Left ventricle myocardium inferior (tissue), 1 donor: ENCODE data around the gene C10orf71. TPM values are rescaled to one million over a fixed set of nuclear protein-coding genes. Genes with fewer than 3 reads are reported as not detected.

Experiments
- DNase-seq: peaks from one replicate; pipeline ENCODE4 v3.0.0-alpha.2; 2020
- H3K27ac ChIP-seq: fragments of 200-600 bp; replicated peaks from 2 replicates; pipeline ENCODE4 v1.8.0; 2021
- H3K27me3 ChIP-seq: fragments of 200-600 bp; 2 replicates; pipeline ENCODE4 v1.8.0; 2021; ENCODE audit warnings: low read depth
- H3K36me3 ChIP-seq: fragments of 200-600 bp; 2 replicates; pipeline ENCODE4 v1.8.0; 2021
- H3K4me1 ChIP-seq: fragments of 200-600 bp; 2 replicates; pipeline ENCODE4 v1.8.0; 2021
- H3K4me3 ChIP-seq: fragments of 200-600 bp; 2 replicates; pipeline ENCODE4 v1.8.0; 2021; ENCODE audit warnings: mild to moderate bottlenecking, moderate library complexity
- H3K9me3 ChIP-seq: fragments of 200-600 bp; replicated peaks from 2 replicates; pipeline ENCODE4 v1.8.0; 2021
- intact Hi-C: fragments of 100-400 bp; cut with micrococcal nuclease; formaldehyde crosslinking; loops from one replicate; pipeline ENCODE4 v1.11.0; 2022
- total RNA-seq: library from RNA; stranded (reverse); fragmentation: NEBNext Ultra II Directional; extraction: Animal tissue kit (Norgen Biotek cat#: 25700); gene quantifications from one replicate; pipeline ENCODE4 v1.2.1, GENCODE V29; 2021
- TF ChIP-seq, protein P1 (sequence below): fragments of 200-600 bp; IDR thresholded peaks from 2 replicates; pipeline ENCODE4 v1.8.0; 2021; ENCODE audit warnings: antibody characterized with exemption, mild to moderate bottlenecking, borderline replicate concordance
- donor health status: DM: no; HTN: yes; CAD: no; lungs with severe emphysema.

The C10orf71 gene
- total RNA-seq, 1 donor from 2014 or later: 136 TPM

GRCh38 chr10:49301302-49301701 lies 2.3 kb downstream of the C10orf71 start:
- TF ChIP-seq, protein P1, sequence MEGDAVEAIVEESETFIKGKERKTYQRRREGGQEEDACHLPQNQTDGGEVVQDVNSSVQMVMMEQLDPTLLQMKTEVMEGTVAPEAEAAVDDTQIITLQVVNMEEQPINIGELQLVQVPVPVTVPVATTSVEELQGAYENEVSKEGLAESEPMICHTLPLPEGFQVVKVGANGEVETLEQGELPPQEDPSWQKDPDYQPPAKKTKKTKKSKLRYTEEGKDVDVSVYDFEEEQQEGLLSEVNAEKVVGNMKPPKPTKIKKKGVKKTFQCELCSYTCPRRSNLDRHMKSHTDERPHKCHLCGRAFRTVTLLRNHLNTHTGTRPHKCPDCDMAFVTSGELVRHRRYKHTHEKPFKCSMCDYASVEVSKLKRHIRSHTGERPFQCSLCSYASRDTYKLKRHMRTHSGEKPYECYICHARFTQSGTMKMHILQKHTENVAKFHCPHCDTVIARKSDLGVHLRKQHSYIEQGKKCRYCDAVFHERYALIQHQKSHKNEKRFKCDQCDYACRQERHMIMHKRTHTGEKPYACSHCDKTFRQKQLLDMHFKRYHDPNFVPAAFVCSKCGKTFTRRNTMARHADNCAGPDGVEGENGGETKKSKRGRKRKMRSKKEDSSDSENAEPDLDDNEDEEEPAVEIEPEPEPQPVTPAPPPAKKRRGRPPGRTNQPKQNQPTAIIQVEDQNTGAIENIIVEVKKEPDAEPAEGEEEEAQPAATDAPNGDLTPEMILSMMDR: no peak
- Histone ChIP-seq H3K9me3 (no peaks in the 10 kb centered on the region), H3K4me1 (peaks cover 98% of the 10 kb centered on the region), H3K27me3 (no peaks in the 10 kb centered on the region), H3K27ac (peak overlapping the region; percentile 96), H3K4me3 (peak overlapping the region; percentile 73), H3K36me3 (no peaks in the 10 kb centered on the region)
- no peak for DNase-seq
- intact Hi-C loops: no loop called here

DNA sequence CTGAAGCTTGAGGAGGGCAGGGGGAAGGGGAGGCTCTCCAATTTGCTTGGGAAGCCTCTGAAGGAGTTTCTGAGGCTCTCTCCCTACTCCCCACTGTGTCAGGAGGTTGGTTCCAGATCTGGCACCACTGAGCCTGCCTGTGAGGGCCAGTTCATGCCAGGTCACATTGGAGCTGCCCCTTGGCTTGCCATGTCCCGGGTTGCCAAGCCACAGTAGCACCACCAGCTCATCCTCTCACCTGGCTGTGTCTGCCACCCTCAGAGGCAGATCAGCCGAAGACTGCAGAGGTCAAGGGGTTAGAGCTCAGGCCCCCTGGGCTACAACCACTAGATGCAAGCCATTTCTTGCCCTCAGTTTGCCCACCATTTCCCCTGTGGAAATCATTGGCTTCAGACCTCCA lies 3.1 kb downstream of the C10orf71 start:
- no peak for DNase-seq
- Histone ChIP-seq H3K4me3 (peak overlapping the region; percentile 73), H3K4me1 (peaks cover 99% of the 10 kb centered on the region), H3K9me3 (no peaks in the 10 kb centered on the region), H3K27me3 (no peaks in the 10 kb centered on the region), H3K36me3 (no peaks in the 10 kb centered on the region), H3K27ac (peak overlapping the region; percentile 96)
- intact Hi-C loops: no loop called here
- TF ChIP-seq, protein P1: no peak

DNA sequence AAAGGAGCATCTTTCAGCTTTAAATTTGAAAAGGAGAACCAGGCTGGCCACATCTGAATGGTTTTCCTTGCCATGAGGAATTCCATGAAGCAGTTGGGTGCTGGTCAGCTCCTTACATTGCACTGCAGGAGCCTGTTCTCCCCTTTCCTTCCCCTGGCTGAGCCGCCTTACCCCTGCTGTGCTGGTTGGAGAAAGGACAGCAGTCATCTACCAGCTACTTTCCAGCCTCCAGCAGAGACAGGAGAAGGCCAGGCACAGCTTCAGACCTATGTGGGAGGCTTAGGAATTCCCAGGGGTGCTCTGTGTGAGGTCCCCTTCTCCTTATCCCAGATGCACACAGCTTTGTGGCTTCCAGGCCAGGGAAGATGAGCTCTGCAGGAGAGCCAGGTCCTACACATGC lies 4.7 kb downstream of the C10orf71 start:
- Histone ChIP-seq H3K9me3 (no peaks in the 10 kb centered on the region), H3K4me3 (peak overlapping the region; percentile 73), H3K36me3 (no peaks in the 10 kb centered on the region), H3K27me3 (no peaks in the 10 kb centered on the region), H3K27ac (peak overlapping the region; percentile 96), H3K4me1 (peaks cover 87% of the 10 kb centered on the region)
- no peak for DNase-seq
- intact Hi-C loops: no loop called here
- TF ChIP-seq, protein P1: no peak

DNA sequence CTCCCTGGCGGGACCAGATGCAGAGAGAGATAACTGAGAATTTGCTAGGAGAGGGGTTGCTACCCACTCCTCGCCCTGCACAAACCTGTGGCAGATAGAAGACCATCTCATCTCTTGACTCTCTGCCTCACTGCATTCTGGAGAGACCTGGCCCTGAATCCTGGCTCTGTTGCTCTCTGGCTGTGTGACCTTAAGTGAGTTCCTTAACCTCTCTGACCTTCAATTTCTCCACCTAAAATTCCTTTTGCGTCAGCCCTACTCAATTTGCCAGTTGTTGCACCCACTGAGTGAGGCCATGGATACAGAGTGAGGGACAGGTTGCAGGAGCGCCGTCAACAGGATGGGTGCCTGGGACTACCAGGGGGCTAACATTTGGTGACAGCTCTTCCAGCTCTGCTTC lies 5.2 kb downstream of the C10orf71 start:
- Histone ChIP-seq H3K36me3 (peaks cover 4% of the 10 kb centered on the region), H3K9me3 (no peaks in the 10 kb centered on the region), H3K27me3 (no peaks in the 10 kb centered on the region), H3K4me3 (peak overlapping the region; percentile 73), H3K27ac (peak overlapping the region; percentile 96), H3K4me1 (peaks cover 83% of the 10 kb centered on the region)
- intact Hi-C loops: no loop called here
- DNase-seq: no peak
- TF ChIP-seq, protein P1: no peak

- H3K27ac ChIP-seq: no peak overlapping the region
- peaks cover 67% of the 10 kb centered on the region for H3K4me1 ChIP-seq
- TF ChIP-seq, protein P1: no peak
- peaks cover 4% of the 10 kb centered on the region for H3K36me3 ChIP-seq
- H3K9me3 ChIP-seq: no peaks in the 10 kb centered on the region
- H3K4me3 ChIP-seq: no peak overlapping the region
- no peak for DNase-seq
- H3K27me3 ChIP-seq: no peaks in the 10 kb centered on the region
- intact Hi-C loops: no loop called here
These were observed 9.0 kb downstream of the C10orf71 start for GRCh38 chr10:49307921-49308320.

GRCh38 chr10:49308881-49309280 lies 9.9 kb downstream of the C10orf71 start:
- H3K27ac ChIP-seq: no peak overlapping the region
- peaks cover 67% of the 10 kb centered on the region for H3K4me1 ChIP-seq
- H3K9me3 ChIP-seq: no peaks in the 10 kb centered on the region
- no peak for DNase-seq
- intact Hi-C loops: no loop called here
- TF ChIP-seq, protein P1: no peak
- H3K27me3 ChIP-seq: no peaks in the 10 kb centered on the region
- H3K4me3 ChIP-seq: no peak overlapping the region
- H3K36me3 ChIP-seq: peaks cover 4% of the 10 kb centered on the region
